ENCODE results near the gene CEP78. TPM values are rescaled to one million over a fixed set of nuclear protein-coding genes. Genes with fewer than 3 reads are reported as not detected.

CEP78 gene
- total RNA-seq, 1 experiment from 2014 or later = 38.2 TPM

DNA sequence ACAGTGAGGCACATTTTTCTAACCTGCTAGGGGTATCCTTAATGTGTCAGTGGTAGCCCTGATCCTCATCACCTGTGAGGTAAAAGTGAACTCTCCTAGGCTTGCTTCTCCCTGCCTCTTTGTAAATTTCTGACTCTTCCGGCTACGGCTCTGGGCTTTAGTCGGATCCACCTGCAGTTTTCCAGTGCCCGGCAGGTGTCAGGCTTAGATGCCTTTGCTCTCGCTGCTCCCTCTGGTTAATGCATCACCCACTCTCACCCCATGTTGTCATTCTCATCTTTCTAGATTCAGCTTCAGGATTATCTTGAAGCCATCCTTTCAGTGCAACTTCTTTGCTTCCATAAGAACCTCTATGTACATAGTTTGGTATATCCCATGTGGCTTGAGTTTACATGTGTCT, 3.6 kb downstream of the CEP78 start:
- no peak overlapping the region for H3K9ac ChIP-seq (ENCODE audit: low read length)
- H4K20me1 ChIP-seq (ENCODE audit: insufficient read depth, low read depth, low read length) = no peaks in the 10 kb centered on the region
- H2AFZ ChIP-seq (ENCODE audit: low read length) = no peak overlapping the region
- H3K4me3 ChIP-seq (ENCODE audit: low read length) = no peak overlapping the region
- H3K36me3 ChIP-seq (ENCODE audit: insufficient read depth, low read length) = peaks cover 25% of the 10 kb centered on the region
- H3K27me3 ChIP-seq (ENCODE audit: low read length) = no peaks in the 10 kb centered on the region
- no peak overlapping the region for H3K4me2 ChIP-seq (ENCODE audit: low read depth, low read length, poor library complexity, severe bottlenecking)
- H3K9me2 ChIP-seq (replicated peaks; ENCODE audit: insufficient read depth, low read length) = no peaks in the 10 kb centered on the region
- no peak overlapping the region for H3K27ac ChIP-seq (ENCODE audit: low read length)
- peaks cover 27% of the 10 kb centered on the region for H3K4me1 ChIP-seq (ENCODE audit: low read length)
- no peaks in the 10 kb centered on the region for H3K9me3 ChIP-seq (ENCODE audit: low read length)
- peaks cover 47% of the 10 kb centered on the region for H3K79me2 ChIP-seq (ENCODE audit: low read length)
- DNase-seq = no peak

- Histone ChIP-seq H2AFZ (ENCODE audit: low read length) (no peak overlapping the region), H4K20me1 (ENCODE audit: insufficient read depth, low read depth, low read length) (no peaks in the 10 kb centered on the region), H3K79me2 (ENCODE audit: low read length) (peaks cover 43% of the 10 kb centered on the region), H3K4me3 (ENCODE audit: low read length) (no peak overlapping the region), H3K4me2 (ENCODE audit: low read depth, low read length, poor library complexity, severe bottlenecking) (no peak overlapping the region), H3K4me1 (ENCODE audit: low read length) (peaks cover 20% of the 10 kb centered on the region), H3K27me3 (ENCODE audit: low read length) (no peaks in the 10 kb centered on the region), H3K27ac (ENCODE audit: low read length) (no peak overlapping the region), H3K9me3 (ENCODE audit: low read length) (no peaks in the 10 kb centered on the region), H3K9me2 (replicated peaks; ENCODE audit: insufficient read depth, low read length) (no peaks in the 10 kb centered on the region), H3K36me3 (ENCODE audit: insufficient read depth, low read length) (peaks cover 43% of the 10 kb centered on the region), H3K9ac (ENCODE audit: low read length) (no peak overlapping the region)
- DNase-seq = no peak
These were observed 6.2 kb downstream of the CEP78 start for GRCh38 chr9:78242041-78242440.

- no peak overlapping the region for H2AFZ ChIP-seq (ENCODE audit: low read length)
- H3K9me2 ChIP-seq (replicated peaks; ENCODE audit: insufficient read depth, low read length) = no peaks in the 10 kb centered on the region
- no peaks in the 10 kb centered on the region for H4K20me1 ChIP-seq (ENCODE audit: insufficient read depth, low read depth, low read length)
- H3K27me3 ChIP-seq (ENCODE audit: low read length) = no peaks in the 10 kb centered on the region
- no peak overlapping the region for H3K4me2 ChIP-seq (ENCODE audit: low read depth, low read length, poor library complexity, severe bottlenecking)
- H3K79me2 ChIP-seq (ENCODE audit: low read length) = peaks cover 34% of the 10 kb centered on the region
- peaks cover 52% of the 10 kb centered on the region for H3K36me3 ChIP-seq (ENCODE audit: insufficient read depth, low read length)
- DNase-seq = no peak
- no peaks in the 10 kb centered on the region for H3K9me3 ChIP-seq (ENCODE audit: low read length)
- no peak overlapping the region for H3K9ac ChIP-seq (ENCODE audit: low read length)
- peaks cover 11% of the 10 kb centered on the region for H3K4me1 ChIP-seq (ENCODE audit: low read length)
- no peak overlapping the region for H3K4me3 ChIP-seq (ENCODE audit: low read length)
- H3K27ac ChIP-seq (ENCODE audit: low read length) = no peak overlapping the region
These were observed 7.3 kb downstream of the CEP78 start for GRCh38 chr9:78243130-78243529.

GRCh38 chr9:78245401-78245800, 9.5 kb downstream of the CEP78 start:
- Histone ChIP-seq H3K79me2 (ENCODE audit: low read length) (peaks cover 16% of the 10 kb centered on the region; the same call in 1 of the 2 replicates), H4K20me1 (ENCODE audit: insufficient read depth, low read depth, low read length) (no peaks in the 10 kb centered on the region), H3K9ac (ENCODE audit: low read length) (no peak overlapping the region), H3K9me3 (ENCODE audit: low read length) (no peaks in the 10 kb centered on the region), H3K4me1 (ENCODE audit: low read length) (no peaks in the 10 kb centered on the region), H3K27me3 (ENCODE audit: low read length) (no peaks in the 10 kb centered on the region), H3K9me2 (replicated peaks; ENCODE audit: insufficient read depth, low read length) (no peaks in the 10 kb centered on the region), H3K36me3 (ENCODE audit: insufficient read depth, low read length) (peaks cover 67% of the 10 kb centered on the region), H3K27ac (ENCODE audit: low read length) (no peak overlapping the region), H2AFZ (ENCODE audit: low read length) (no peak overlapping the region), H3K4me3 (ENCODE audit: low read length) (no peak overlapping the region), H3K4me2 (ENCODE audit: low read depth, low read length, poor library complexity, severe bottlenecking) (no peak overlapping the region)
- DNase-seq = no peak

DNA sequence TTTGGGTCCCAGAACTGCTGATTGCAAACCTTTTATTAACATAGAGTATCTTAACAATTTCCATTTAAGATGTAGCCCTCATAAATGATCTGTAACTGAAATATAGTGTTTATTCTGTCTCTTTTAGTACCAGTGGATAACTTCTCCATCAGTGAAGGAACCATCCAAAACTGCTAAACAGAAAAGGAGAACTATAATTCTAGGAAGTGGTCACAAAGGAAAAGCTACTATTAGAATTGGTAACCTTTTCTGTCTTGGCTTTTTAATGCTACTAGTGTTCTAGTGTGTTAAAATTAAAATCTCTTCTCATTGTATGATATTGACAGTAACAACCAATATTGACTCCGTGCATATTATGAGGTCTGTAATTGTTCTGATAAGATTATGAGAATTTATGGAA, 12.8 kb downstream of the CEP78 start:
- DNase-seq = no peak
- peaks cover 53% of the 10 kb centered on the region for H3K36me3 ChIP-seq (ENCODE audit: insufficient read depth, low read length)
- no peaks in the 10 kb centered on the region for H4K20me1 ChIP-seq (ENCODE audit: insufficient read depth, low read depth, low read length)
- peaks cover 9% of the 10 kb centered on the region; the same call in 1 of the 2 replicates for H3K79me2 ChIP-seq (ENCODE audit: low read length)
- H3K27ac ChIP-seq (ENCODE audit: low read length) = no peak overlapping the region
- no peak overlapping the region for H2AFZ ChIP-seq (ENCODE audit: low read length)
- no peaks in the 10 kb centered on the region for H3K27me3 ChIP-seq (ENCODE audit: low read length)
- H3K4me1 ChIP-seq (ENCODE audit: low read length) = no peaks in the 10 kb centered on the region
- H3K4me3 ChIP-seq (ENCODE audit: low read length) = no peak overlapping the region
- H3K4me2 ChIP-seq (ENCODE audit: low read depth, low read length, poor library complexity, severe bottlenecking) = no peak overlapping the region
- H3K9ac ChIP-seq (ENCODE audit: low read length) = no peak overlapping the region
- H3K9me2 ChIP-seq (replicated peaks; ENCODE audit: insufficient read depth, low read length) = no peaks in the 10 kb centered on the region
- no peaks in the 10 kb centered on the region for H3K9me3 ChIP-seq (ENCODE audit: low read length)

GRCh38 chr9:78249542-78249941, 13.7 kb downstream of the CEP78 start:
- Histone ChIP-seq H3K27ac (ENCODE audit: low read length) (no peak overlapping the region), H2AFZ (ENCODE audit: low read length) (no peak overlapping the region), H3K9me3 (ENCODE audit: low read length) (no peaks in the 10 kb centered on the region), H3K79me2 (ENCODE audit: low read length) (peaks cover 5% of the 10 kb centered on the region; the same call in 1 of the 2 replicates), H3K4me2 (ENCODE audit: low read depth, low read length, poor library complexity, severe bottlenecking) (no peak overlapping the region), H3K4me1 (ENCODE audit: low read length) (no peaks in the 10 kb centered on the region), H3K27me3 (ENCODE audit: low read length) (no peaks in the 10 kb centered on the region), H4K20me1 (ENCODE audit: insufficient read depth, low read depth, low read length) (no peaks in the 10 kb centered on the region), H3K4me3 (ENCODE audit: low read length) (no peak overlapping the region), H3K9me2 (replicated peaks; ENCODE audit: insufficient read depth, low read length) (no peaks in the 10 kb centered on the region), H3K9ac (ENCODE audit: low read length) (no peak overlapping the region), H3K36me3 (ENCODE audit: insufficient read depth, low read length) (peaks cover 49% of the 10 kb centered on the region)
- no peak for DNase-seq

- H3K9me2 ChIP-seq (replicated peaks; ENCODE audit: insufficient read depth, low read length) = no peaks in the 10 kb centered on the region
- peaks cover 11% of the 10 kb centered on the region for H3K4me1 ChIP-seq (ENCODE audit: low read length)
- H3K36me3 ChIP-seq (ENCODE audit: insufficient read depth, low read length) = peaks cover 42% of the 10 kb centered on the region; the same call in 1 of the 2 replicates
- H3K27me3 ChIP-seq (ENCODE audit: low read length) = no peaks in the 10 kb centered on the region
- no peak overlapping the region for H3K9ac ChIP-seq (ENCODE audit: low read length)
- H3K79me2 ChIP-seq (ENCODE audit: low read length) = no peaks in the 10 kb centered on the region
- H2AFZ ChIP-seq (ENCODE audit: low read length) = no peak overlapping the region
- no peak overlapping the region for H3K27ac ChIP-seq (ENCODE audit: low read length)
- H4K20me1 ChIP-seq (ENCODE audit: insufficient read depth, low read depth, low read length) = no peaks in the 10 kb centered on the region
- H3K9me3 ChIP-seq (ENCODE audit: low read length) = no peaks in the 10 kb centered on the region
- DNase-seq = no peak
- no peak overlapping the region for H3K4me3 ChIP-seq (ENCODE audit: low read length)
- no peak overlapping the region for H3K4me2 ChIP-seq (ENCODE audit: low read depth, low read length, poor library complexity, severe bottlenecking)
These were observed 16.7 kb downstream of the CEP78 start for GRCh38 chr9:78252616-78253015.

DNA sequence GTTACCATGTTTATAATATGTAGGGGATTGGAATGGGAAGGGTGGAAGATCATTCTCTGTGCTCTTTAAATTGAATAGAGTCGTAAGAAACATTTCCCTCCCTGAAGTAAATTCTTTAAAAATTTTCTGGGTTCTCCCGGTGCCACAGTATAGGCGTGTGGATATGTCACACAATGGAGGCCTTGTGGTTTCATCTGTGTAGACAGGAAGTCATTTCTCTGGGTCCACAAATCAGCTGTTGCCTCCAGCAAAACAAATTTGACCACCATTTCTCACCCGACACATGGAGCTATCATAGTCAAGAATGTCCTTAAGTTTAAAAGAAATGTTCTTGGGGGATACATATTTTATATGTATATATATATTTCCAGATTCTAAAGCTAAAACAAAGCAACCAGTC, 17.4 kb downstream of the CEP78 start:
- Histone ChIP-seq H3K9me3 (ENCODE audit: low read length) (no peaks in the 10 kb centered on the region), H3K79me2 (ENCODE audit: low read length) (no peaks in the 10 kb centered on the region), H2AFZ (ENCODE audit: low read length) (no peak overlapping the region), H4K20me1 (ENCODE audit: insufficient read depth, low read depth, low read length) (no peaks in the 10 kb centered on the region), H3K4me2 (ENCODE audit: low read depth, low read length, poor library complexity, severe bottlenecking) (no peak overlapping the region), H3K27ac (ENCODE audit: low read length) (no peak overlapping the region), H3K27me3 (ENCODE audit: low read length) (no peaks in the 10 kb centered on the region), H3K9ac (ENCODE audit: low read length) (no peak overlapping the region), H3K36me3 (ENCODE audit: insufficient read depth, low read length) (peaks cover 38% of the 10 kb centered on the region; the same call in 1 of the 2 replicates), H3K9me2 (replicated peaks; ENCODE audit: insufficient read depth, low read length) (no peaks in the 10 kb centered on the region), H3K4me3 (ENCODE audit: low read length) (no peak overlapping the region), H3K4me1 (ENCODE audit: low read length) (peaks cover 17% of the 10 kb centered on the region)
- DNase-seq = no peak
